Mesothelial cell of epicardium (in vitro differentiated cells): ENCODE results near the gene SLC43A2. TPM values are rescaled to one million over a fixed set of nuclear protein-coding genes. Genes with fewer than 3 reads are reported as not detected.

Source experiments
- DNase-seq, 2 experiments: peaks; one replicate each; pipeline ENCODE4 v3.0.0; 2021; ENCODE audit warnings: low spot score in 2 of 2; ENCODE audit not compliant: unreplicated experiment in 2 of 2
- H3K27ac Mint-ChIP-seq: 2 replicates; pipeline ENCODE4 v1.8.0; 2021; ENCODE audit warnings: mixed read lengths
- H3K27me3 Mint-ChIP-seq: 2 replicates; pipeline ENCODE4 v1.8.0; 2021; ENCODE audit warnings: low read depth, mixed read lengths
- H3K36me3 Mint-ChIP-seq: 2 replicates; pipeline ENCODE4 v1.8.0; 2021; ENCODE audit warnings: mixed read lengths
- H3K4me1 Mint-ChIP-seq: 2 replicates; pipeline ENCODE4 v1.8.0; 2021; ENCODE audit warnings: mixed read lengths
- H3K4me3 Mint-ChIP-seq: 2 replicates; pipeline ENCODE4 v1.8.0; 2021; ENCODE audit warnings: mild to moderate bottlenecking, moderate library complexity, mixed read lengths
- H3K9me3 Mint-ChIP-seq: 2 replicates; pipeline ENCODE4 v1.8.0; 2021; ENCODE audit warnings: mixed read lengths
- total RNA-seq: library from RNA; stranded (reverse); gene quantifications from 3 replicates; pipeline ENCODE4 v1.2.1, GENCODE V29; 2021
- TF ChIP-seq, protein P1 (sequence below): fragments of 200-600 bp; sonication (generic); IDR thresholded peaks from one replicate; pipeline ENCODE4 v1.5.0; 2021; ENCODE audit warnings: antibody characterized with exemption; ENCODE audit not compliant: unreplicated experiment

SLC43A2 gene
- total RNA-seq, 1 donor from 2014 or later, result 12.4 TPM

DNA sequence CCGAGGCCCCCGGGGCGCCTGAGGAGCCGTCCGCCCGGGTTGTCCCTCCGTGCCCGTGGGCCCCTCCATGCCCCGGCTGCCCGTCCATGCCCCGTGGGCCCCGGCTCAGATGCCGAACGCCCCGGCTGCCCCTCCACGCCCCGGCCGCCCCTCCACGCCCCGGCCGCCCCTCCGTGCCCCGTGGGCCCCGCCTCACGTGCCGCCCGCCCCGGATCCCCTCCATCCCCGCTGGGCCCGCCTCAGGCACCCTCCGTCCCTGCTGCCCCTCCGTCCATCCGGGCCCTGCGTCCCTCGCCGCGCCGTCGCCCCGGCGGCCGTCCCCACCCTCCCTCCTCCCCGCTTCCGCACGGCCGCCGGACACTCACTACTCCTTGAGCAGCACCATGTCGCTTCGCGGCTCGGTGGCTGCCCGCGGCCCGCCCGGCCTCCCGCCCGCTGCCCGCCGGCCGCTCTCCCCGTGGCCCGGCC lies 66.4 kb downstream of the SLC43A2 start:
- peaks cover 27% of the 10 kb centered on the region for H3K4me1 Mint-ChIP-seq
- H3K36me3 Mint-ChIP-seq, result no peaks in the 10 kb centered on the region
- no peaks in the 10 kb centered on the region for H3K27me3 Mint-ChIP-seq
- TF ChIP-seq, protein P1, sequence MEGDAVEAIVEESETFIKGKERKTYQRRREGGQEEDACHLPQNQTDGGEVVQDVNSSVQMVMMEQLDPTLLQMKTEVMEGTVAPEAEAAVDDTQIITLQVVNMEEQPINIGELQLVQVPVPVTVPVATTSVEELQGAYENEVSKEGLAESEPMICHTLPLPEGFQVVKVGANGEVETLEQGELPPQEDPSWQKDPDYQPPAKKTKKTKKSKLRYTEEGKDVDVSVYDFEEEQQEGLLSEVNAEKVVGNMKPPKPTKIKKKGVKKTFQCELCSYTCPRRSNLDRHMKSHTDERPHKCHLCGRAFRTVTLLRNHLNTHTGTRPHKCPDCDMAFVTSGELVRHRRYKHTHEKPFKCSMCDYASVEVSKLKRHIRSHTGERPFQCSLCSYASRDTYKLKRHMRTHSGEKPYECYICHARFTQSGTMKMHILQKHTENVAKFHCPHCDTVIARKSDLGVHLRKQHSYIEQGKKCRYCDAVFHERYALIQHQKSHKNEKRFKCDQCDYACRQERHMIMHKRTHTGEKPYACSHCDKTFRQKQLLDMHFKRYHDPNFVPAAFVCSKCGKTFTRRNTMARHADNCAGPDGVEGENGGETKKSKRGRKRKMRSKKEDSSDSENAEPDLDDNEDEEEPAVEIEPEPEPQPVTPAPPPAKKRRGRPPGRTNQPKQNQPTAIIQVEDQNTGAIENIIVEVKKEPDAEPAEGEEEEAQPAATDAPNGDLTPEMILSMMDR, result no peak
- no peak overlapping the region for H3K27ac Mint-ChIP-seq
- DNase-seq, result no peak
- H3K4me3 Mint-ChIP-seq, result peak overlapping the region; percentile 26
- no peaks in the 10 kb centered on the region for H3K9me3 Mint-ChIP-seq

- peak in 1 of 2 experiments; percentile 59 for DNase-seq
- Mint-ChIP-seq H3K36me3 (no peaks in the 10 kb centered on the region), H3K27me3 (no peaks in the 10 kb centered on the region), H3K9me3 (no peaks in the 10 kb centered on the region), H3K4me3 (peak overlapping the region; percentile 79), H3K4me1 (peaks cover 27% of the 10 kb centered on the region), H3K27ac (peak overlapping the region; percentile 77)
- TF ChIP-seq, protein P1, result no peak
These were observed 67.0 kb downstream of the SLC43A2 start for GRCh38 chr17:1561420-1562175.

DNA sequence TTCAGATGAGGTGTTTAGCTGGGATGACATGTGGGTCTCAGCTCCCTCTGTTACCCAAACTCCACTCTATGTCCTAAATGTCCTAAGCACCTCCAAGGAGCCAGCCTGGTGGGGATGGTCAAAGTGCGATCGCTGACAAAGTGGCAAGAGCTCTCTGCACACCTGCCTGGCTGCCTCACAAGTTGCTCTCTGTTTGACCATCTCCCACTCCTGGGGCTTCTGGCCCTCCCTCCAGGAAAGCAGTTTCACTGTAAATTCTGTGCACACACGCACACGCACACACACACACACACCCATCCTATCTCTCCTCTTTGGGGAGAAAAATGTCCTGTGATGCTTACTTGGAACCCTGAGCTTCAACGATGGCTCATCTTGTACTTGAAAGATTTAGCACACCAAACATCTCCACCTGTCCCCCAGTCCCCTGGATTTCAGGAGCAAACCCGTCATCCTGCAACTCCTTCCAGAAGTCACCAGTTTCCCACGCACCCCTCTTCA lies 67.7 kb downstream of the SLC43A2 start:
- Mint-ChIP-seq H3K27ac (peak overlapping the region; percentile 77), H3K36me3 (peaks cover 3% of the 10 kb centered on the region)

GRCh38 chr17:1560101-1560857 lies 68.4 kb downstream of the SLC43A2 start:
- Mint-ChIP-seq H3K36me3 (peaks cover 3% of the 10 kb centered on the region), H3K4me1 (peaks cover 27% of the 10 kb centered on the region), H3K9me3 (no peaks in the 10 kb centered on the region), H3K27ac (no peak overlapping the region), H3K4me3 (no peak overlapping the region), H3K27me3 (no peaks in the 10 kb centered on the region)
- no peak for DNase-seq
- TF ChIP-seq, protein P1, result no peak

More for the DNA sequence above, 67.7 kb downstream of the SLC43A2 start:
- no peak for DNase-seq
- Mint-ChIP-seq H3K9me3 (no peaks in the 10 kb centered on the region), H3K4me1 (peaks cover 27% of the 10 kb centered on the region), H3K4me3 (peak overlapping the region; percentile 79), H3K27me3 (no peaks in the 10 kb centered on the region)
- TF ChIP-seq, protein P1, result no peak

GRCh38 chr17:1559047-1560043 lies 69.3 kb downstream of the SLC43A2 start:
- DNase-seq, result no peak
- TF ChIP-seq, protein P1, result no peak
- Mint-ChIP-seq H3K4me1 (peaks cover 27% of the 10 kb centered on the region), H3K9me3 (no peaks in the 10 kb centered on the region), H3K27me3 (no peaks in the 10 kb centered on the region), H3K4me3 (peak overlapping the region; percentile 24), H3K27ac (no peak overlapping the region), H3K36me3 (peaks cover 3% of the 10 kb centered on the region)
